ENCODE data around the gene SENP7.

DNA sequence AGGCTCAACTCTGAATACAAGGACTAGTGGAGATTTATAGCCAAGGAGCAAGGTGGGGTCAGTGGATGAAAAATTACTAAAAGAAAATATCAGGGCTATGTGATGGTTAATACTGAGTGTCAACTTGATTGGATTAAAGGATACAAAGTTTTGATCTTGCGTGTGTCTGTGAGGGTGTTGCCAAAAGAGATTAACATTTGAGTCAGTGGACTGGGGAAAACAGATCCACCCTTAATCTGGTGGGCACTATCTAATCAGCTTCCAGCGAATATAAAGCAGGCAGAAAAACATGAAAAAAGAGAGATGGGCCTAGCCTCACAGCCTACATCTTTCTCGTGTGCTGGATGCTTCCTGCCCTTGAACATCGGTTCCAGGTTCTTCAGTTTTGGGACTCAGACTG is 14.4 kb upstream of the SENP7 start:
- TF ChIP-seq EZH2 (IDR thresholded peaks at IDR 0.05; ENCODE audit: low read depth): no peak
- TF ChIP-seq CTCF (conservative IDR thresholded peaks at IDR 0.05): no peak

Data from PC-9 (cell line).